ENCODE data around the gene CD164L2.
A peak's percentile ranks its signal among the peaks of the same experiment; 100 is the strongest.

- peak; percentile 56; the same call in 1 of the 2 replicates for TF ChIP-seq POLR2AphosphoS5 (IDR thresholded peaks at IDR 0.05; ENCODE audit: borderline replicate concordance, low read depth, low read length)
- no peak for TF ChIP-seq EZH2 (IDR thresholded peaks at IDR 0.05)
Observed at GRCh38 chr1:27365372-27366112, 17.6 kb downstream of the CD164L2 start.
